ENCODE results near the gene SOCS6.
"Not testable (repeated sequence)": the region's sequence is repeated elsewhere in the genome, so short reads cannot be mapped to it uniquely, and the experiment has no call there.

The SOCS6 gene, protein sequence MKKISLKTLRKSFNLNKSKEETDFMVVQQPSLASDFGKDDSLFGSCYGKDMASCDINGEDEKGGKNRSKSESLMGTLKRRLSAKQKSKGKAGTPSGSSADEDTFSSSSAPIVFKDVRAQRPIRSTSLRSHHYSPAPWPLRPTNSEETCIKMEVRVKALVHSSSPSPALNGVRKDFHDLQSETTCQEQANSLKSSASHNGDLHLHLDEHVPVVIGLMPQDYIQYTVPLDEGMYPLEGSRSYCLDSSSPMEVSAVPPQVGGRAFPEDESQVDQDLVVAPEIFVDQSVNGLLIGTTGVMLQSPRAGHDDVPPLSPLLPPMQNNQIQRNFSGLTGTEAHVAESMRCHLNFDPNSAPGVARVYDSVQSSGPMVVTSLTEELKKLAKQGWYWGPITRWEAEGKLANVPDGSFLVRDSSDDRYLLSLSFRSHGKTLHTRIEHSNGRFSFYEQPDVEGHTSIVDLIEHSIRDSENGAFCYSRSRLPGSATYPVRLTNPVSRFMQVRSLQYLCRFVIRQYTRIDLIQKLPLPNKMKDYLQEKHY

DNA sequence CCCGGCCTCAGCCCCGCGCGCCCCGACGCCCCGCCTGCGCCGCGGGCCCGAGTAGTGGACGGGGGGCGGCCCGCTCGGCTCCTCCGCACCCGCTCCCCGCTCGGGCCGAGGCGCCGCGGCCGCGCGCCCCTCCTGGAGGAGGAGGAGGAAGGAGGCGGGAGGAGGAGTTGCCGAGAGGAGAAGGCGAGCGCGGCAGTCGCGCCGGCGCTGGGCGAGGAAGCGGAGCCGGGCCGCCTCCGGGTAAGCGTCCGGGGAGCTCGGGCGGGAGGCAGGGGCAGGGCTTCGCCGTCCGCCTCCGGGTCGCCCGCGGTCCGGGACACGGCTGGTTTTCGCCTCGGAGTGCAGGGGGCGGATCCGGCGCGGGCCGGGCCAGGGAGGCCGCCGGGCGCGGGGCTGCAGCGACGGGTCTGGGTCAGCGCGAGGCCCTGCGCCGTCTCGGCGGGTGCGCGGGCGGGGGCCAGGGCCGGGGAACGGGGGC is at the start of gene SOCS6:
TSS of gene SOCS6 (plus strand) at position 195 of the 478 bp plus-strand sequence. CDS start 35,624 bp downstream, outside the sequence.
- peaks cover 16% of the 10 kb centered on the region for H3K4me1 ChIP-seq (ENCODE audit: insufficient read depth, low read length)
- H2AFZ ChIP-seq (ENCODE audit: low read depth, low read length) = peak within 1 kb of the TSS; percentile 97
- no peaks in the 10 kb centered on the region for H3K36me3 ChIP-seq (ENCODE audit: insufficient read depth, low read length)
- H3K27me3 ChIP-seq (ENCODE audit: insufficient read depth, low read length) = no peaks in the 10 kb centered on the region
- H3K9me3 ChIP-seq (ENCODE audit: low read length) = no peaks in the 10 kb centered on the region
- H3K4me3 ChIP-seq (ENCODE audit: low read length) = peak within 1 kb of the TSS; percentile 94

DNA sequence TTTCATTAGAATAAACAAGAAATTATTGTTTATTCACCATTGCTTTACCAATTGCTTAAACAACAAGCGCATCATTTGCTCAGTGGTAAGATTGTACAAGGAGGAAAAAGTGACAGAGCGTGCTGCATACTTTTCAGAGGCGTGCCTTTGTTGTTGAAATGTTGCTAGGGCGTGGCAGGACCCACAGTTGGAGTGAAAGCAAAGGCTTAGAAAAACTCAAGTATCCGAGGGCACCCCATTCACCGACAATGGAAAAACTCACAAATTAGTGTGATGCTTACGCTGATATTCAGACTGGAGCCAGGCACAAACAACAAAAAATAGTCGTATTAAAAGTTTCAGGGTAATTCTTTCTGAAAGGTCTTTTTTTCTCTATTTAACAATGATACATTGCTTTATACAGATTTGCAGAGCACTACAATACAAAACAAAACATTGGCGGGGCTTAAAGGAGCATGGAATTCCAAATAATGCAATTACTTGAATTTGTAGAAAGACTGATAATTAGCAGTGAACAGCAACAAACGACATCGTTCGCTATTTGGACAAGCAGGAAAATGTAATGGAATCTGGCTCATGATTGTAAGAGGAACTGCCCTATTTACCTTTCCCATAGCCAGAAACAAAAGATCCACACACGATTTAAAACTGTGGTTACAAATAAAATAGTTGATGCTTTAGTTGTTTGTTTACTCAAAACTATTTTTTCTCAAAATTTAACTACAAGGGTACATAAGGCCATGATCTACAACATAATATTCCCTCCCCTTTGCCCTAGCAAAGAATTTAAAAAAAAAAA is 45.5 kb upstream of the SOCS6 start:
- H3K36me3 ChIP-seq (ENCODE audit: insufficient read depth, low read length) = no peaks in the 10 kb centered on the region
- peaks cover 4% of the 10 kb centered on the region for H3K4me1 ChIP-seq (ENCODE audit: insufficient read depth, low read length)
- H3K27me3 ChIP-seq (ENCODE audit: insufficient read depth, low read length) = no peaks in the 10 kb centered on the region
- no peak overlapping the region for H3K4me3 ChIP-seq (ENCODE audit: low read length)
- H2AFZ ChIP-seq (ENCODE audit: low read depth, low read length) = no peak overlapping the region
- H3K9me3 ChIP-seq (ENCODE audit: low read length) = no peaks in the 10 kb centered on the region

DNA sequence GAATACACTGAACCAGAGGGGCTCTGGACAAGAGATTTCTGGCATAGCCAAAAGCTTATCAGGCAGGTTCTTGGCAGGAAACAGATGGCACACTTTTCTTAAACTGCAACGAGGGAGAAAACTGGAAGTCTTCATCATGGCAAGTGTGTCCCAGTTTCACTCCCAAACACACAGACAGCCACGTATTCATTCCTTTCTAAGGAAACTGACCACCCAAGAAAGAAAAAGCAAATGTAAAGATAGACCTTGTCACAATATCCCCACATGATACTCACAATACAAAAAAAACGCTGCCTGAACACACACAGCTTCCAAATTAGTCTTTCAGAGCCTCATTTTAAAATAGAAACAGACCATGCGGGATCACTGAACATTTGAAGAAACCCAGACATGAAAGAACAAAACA is 42.8 kb upstream of the SOCS6 start:
- Histone ChIP-seq H3K4me3 (ENCODE audit: low read length) (no peak overlapping the region), H2AFZ (ENCODE audit: low read depth, low read length) (peak overlapping the region; percentile 58), H3K36me3 (ENCODE audit: insufficient read depth, low read length) (no peaks in the 10 kb centered on the region), H3K4me1 (ENCODE audit: insufficient read depth, low read length) (peaks cover 4% of the 10 kb centered on the region), H3K9me3 (ENCODE audit: low read length) (no peaks in the 10 kb centered on the region), H3K27me3 (ENCODE audit: insufficient read depth, low read length) (no peaks in the 10 kb centered on the region)

DNA sequence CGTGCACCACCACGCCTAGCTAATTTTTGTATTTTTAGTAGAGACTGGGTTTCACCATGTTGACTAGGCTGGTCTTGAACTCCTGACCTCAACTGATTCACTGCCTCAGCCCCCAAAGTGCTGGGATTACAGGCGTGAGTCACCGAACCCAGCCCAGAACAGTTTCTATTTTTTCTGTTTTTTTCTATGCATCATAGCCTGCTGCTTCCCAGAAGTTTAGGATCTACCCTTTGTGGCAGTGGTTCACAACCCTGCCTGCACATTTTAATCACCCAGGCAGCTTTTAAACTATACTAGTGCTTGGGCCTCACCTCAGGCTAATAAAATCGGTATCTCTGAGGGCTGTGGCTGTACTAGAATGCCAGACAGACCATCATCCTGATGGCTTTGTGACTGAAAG is 39.7 kb upstream of the SOCS6 start:
- Histone ChIP-seq H3K9me3 (ENCODE audit: low read length) (no peaks in the 10 kb centered on the region), H3K4me3 (ENCODE audit: low read length) (no peak overlapping the region), H3K4me1 (ENCODE audit: insufficient read depth, low read length) (peaks cover 4% of the 10 kb centered on the region), H3K27me3 (ENCODE audit: insufficient read depth, low read length) (no peaks in the 10 kb centered on the region), H3K36me3 (ENCODE audit: insufficient read depth, low read length) (no peaks in the 10 kb centered on the region), H2AFZ (ENCODE audit: low read depth, low read length) (no peak overlapping the region)

DNA sequence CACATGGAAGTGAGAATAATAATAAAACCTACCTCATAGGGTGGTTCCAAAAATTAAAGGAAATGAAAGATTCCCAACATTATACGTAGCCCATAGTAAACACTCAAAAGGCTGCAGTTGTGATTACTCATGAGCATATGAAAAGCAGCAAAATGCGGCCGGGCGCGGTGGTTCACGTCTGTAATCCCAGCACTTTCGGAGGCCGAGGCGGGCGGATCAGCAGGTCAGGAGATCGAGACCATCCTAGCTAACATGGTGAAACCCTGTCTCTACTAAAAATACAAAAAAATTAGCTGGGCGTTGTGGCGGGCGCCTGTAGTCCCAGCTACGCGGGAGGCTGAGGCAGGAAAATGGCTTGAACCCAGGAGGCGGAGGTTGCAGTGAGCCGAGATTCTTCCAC is 39.0 kb upstream of the SOCS6 start:
- H3K4me3 ChIP-seq (ENCODE audit: low read length); H3K4me1 ChIP-seq (ENCODE audit: insufficient read depth, low read length); H3K27me3 ChIP-seq (ENCODE audit: insufficient read depth, low read length); H3K36me3 ChIP-seq (ENCODE audit: insufficient read depth, low read length); H3K9me3 ChIP-seq (ENCODE audit: low read length); H2AFZ ChIP-seq (ENCODE audit: low read depth, low read length): not testable (repeated sequence)

DNA sequence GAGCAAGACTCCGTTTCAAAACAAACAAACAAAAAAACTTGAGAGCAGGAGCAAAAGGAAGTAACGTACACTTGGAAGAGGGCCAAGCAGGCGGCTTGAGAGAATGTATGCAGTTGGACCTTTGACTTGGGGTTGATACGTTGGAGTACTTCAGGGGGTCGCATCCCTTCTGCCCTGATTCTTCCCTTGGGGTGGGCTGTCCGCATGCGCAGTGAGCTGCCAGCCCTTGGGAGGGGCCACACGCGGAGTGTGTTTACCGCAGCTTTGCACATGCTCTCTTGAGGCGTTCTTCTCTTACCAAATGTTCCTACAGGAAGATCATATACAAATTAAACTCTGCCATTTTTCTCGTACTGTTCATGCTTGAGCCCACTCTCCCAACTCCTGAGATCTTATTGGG is 38.1 kb upstream of the SOCS6 start:
- no peaks in the 10 kb centered on the region for H3K9me3 ChIP-seq (ENCODE audit: low read length)
- no peaks in the 10 kb centered on the region for H3K36me3 ChIP-seq (ENCODE audit: insufficient read depth, low read length)
- no peak overlapping the region for H2AFZ ChIP-seq (ENCODE audit: low read depth, low read length)
- no peaks in the 10 kb centered on the region for H3K27me3 ChIP-seq (ENCODE audit: insufficient read depth, low read length)
- H3K4me3 ChIP-seq (ENCODE audit: low read length) = no peak overlapping the region
- peaks cover 4% of the 10 kb centered on the region for H3K4me1 ChIP-seq (ENCODE audit: insufficient read depth, low read length)

DNA sequence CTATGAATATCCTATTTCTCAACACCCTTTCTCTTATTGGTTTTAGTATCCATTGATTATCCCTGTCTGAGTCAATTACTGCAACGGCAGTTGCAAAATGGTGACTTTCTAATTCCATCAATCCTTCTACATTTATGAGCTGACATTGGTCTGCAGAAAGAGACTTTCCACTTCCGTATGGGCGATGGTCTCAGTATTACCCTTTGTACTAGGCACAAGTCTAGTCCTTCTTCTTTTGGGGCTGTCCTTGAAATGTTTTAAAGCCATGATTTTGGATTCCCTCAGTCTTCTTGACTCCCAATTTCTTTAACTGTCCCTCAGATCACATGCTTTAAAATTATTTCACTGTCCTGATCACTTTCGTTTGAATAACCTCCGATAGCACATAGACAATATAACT is 32.7 kb upstream of the SOCS6 start:
- Histone ChIP-seq H3K4me3 (ENCODE audit: low read length) (no peak overlapping the region), H3K9me3 (ENCODE audit: low read length) (no peaks in the 10 kb centered on the region), H2AFZ (ENCODE audit: low read depth, low read length) (no peak overlapping the region), H3K4me1 (ENCODE audit: insufficient read depth, low read length) (no peaks in the 10 kb centered on the region), H3K36me3 (ENCODE audit: insufficient read depth, low read length) (no peaks in the 10 kb centered on the region), H3K27me3 (ENCODE audit: insufficient read depth, low read length) (no peaks in the 10 kb centered on the region)

DNA sequence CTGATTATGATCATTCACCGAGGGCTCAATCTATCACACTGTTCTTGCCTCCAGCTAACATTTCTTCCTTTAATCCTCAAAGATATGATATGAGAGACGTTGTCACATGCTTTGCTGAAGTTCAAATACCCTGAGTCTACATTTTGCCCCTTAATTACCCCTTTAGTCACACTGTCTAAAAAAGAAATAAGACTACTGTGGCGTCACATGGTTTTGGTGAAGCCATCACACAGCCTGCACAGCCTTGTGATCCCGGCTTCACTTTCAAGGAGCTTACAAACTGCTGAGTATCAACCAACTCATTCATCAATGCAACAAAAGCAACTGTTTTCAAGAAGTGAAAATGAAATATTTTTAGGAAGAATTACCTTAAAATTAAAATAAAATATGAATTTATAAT is 31.9 kb upstream of the SOCS6 start:
- no peaks in the 10 kb centered on the region for H3K9me3 ChIP-seq (ENCODE audit: low read length)
- no peaks in the 10 kb centered on the region for H3K27me3 ChIP-seq (ENCODE audit: insufficient read depth, low read length)
- no peak overlapping the region for H3K4me3 ChIP-seq (ENCODE audit: low read length)
- no peaks in the 10 kb centered on the region for H3K4me1 ChIP-seq (ENCODE audit: insufficient read depth, low read length)
- no peaks in the 10 kb centered on the region for H3K36me3 ChIP-seq (ENCODE audit: insufficient read depth, low read length)
- no peak overlapping the region for H2AFZ ChIP-seq (ENCODE audit: low read depth, low read length)

DNA sequence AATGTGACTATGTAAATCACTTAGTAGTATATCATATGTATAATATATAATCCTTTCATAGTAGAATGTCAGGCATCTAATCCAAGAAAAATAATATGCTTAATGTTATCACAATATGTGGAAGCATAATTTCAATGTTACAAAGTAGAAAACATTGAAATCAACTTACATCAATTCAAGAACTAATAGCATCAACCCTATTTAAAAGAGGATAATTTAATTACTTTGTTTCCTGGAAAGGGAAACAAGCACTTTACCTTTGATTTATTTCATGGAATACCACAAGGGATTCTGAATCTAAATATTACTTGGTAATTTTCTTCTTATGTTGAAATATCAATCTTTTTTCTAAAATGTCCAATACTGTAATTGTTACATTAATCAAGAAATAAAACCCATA is 30.6 kb upstream of the SOCS6 start:
- Histone ChIP-seq H2AFZ (ENCODE audit: low read depth, low read length) (no peak overlapping the region), H3K36me3 (ENCODE audit: insufficient read depth, low read length) (no peaks in the 10 kb centered on the region), H3K9me3 (ENCODE audit: low read length) (peaks cover under 1% of the 10 kb centered on the region), H3K4me3 (ENCODE audit: low read length) (no peak overlapping the region), H3K27me3 (ENCODE audit: insufficient read depth, low read length) (no peaks in the 10 kb centered on the region), H3K4me1 (ENCODE audit: insufficient read depth, low read length) (no peaks in the 10 kb centered on the region)

DNA sequence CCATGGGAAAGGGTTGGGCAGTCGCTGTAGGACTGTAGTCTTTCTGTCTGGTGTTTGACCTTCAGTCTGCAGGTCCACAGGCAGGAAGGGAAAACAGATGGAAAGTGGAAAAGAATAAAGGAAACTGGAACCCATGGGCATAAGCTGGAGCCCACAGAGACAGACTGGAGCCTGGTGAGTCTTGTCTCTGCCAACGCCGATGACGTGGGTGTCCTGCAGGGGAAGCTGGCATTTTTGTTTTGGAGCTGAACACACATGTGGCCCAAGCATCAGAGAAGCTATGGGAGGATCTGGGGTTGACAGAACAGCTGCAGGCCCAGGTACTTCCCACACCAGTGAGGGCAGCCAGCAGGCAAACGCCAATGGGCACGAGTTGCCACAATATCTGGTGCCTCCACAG is 28.2 kb upstream of the SOCS6 start:
- Histone ChIP-seq H3K9me3 (ENCODE audit: low read length) (peaks cover 3% of the 10 kb centered on the region), H3K4me3 (ENCODE audit: low read length) (no peak overlapping the region), H3K36me3 (ENCODE audit: insufficient read depth, low read length) (no peaks in the 10 kb centered on the region), H3K27me3 (ENCODE audit: insufficient read depth, low read length) (no peaks in the 10 kb centered on the region), H2AFZ (ENCODE audit: low read depth, low read length) (no peak overlapping the region), H3K4me1 (ENCODE audit: insufficient read depth, low read length) (no peaks in the 10 kb centered on the region)

DNA sequence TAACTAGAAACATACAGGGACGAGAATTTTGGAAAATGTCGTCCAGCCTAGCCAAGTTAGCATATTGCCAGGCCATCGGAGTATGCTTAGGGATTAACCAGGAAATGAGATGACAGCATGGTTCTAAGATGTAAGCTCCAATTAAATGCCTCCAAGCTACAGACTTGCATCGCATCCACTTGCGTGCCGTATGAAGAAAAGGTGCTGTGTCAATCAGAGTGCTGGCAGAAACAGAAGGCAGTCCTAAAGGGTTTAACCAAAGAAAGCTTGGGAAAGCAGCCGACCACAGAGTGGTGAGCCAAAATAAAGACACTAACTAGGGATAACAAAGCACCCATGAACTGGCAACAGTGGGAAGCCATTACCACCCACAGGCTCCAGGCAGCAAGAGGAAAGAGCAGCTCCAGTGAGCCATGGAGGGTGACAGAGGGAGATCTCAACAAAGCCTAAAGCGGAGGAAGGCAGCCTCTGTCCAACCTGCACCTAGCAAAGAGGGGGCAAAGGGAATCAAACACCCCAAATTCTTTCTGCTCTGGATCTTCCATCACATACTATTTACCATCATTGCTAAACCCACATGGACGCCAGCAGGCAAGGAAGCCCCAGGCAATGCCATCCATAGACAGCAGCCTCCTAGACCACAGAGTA is 27.6 kb upstream of the SOCS6 start:
- no peaks in the 10 kb centered on the region for H3K36me3 ChIP-seq (ENCODE audit: insufficient read depth, low read length)
- H2AFZ ChIP-seq (ENCODE audit: low read depth, low read length) = no peak overlapping the region
- H3K4me1 ChIP-seq (ENCODE audit: insufficient read depth, low read length) = no peaks in the 10 kb centered on the region
- no peak overlapping the region for H3K4me3 ChIP-seq (ENCODE audit: low read length)
- no peaks in the 10 kb centered on the region for H3K27me3 ChIP-seq (ENCODE audit: insufficient read depth, low read length)
- H3K9me3 ChIP-seq (ENCODE audit: low read length) = peaks cover 3% of the 10 kb centered on the region

DNA sequence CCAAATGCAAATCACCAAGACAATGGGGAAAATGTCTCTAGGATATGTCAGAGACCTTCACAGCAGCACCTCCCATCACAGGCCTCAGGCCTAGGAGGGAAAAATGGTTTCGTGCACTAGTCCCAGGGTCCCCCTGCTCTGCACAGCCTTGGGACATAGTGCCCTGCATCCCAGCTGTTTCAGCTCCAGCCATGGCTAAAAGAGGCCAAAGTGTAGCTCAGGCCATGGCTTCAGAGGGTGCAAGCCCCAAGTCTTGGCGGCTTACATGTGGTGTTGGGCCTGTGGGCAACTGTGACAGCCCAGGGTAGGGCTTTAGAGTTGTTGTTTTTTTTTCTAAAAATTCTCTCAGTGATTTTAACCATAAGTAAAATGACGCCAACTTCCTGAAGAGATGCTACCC is 25.5 kb upstream of the SOCS6 start:
- Histone ChIP-seq H3K4me1 (ENCODE audit: insufficient read depth, low read length) (no peaks in the 10 kb centered on the region), H3K4me3 (ENCODE audit: low read length) (no peak overlapping the region), H3K36me3 (ENCODE audit: insufficient read depth, low read length) (no peaks in the 10 kb centered on the region), H3K9me3 (ENCODE audit: low read length) (peaks cover 3% of the 10 kb centered on the region), H3K27me3 (ENCODE audit: insufficient read depth, low read length) (no peaks in the 10 kb centered on the region), H2AFZ (ENCODE audit: low read depth, low read length) (no peak overlapping the region)

DNA sequence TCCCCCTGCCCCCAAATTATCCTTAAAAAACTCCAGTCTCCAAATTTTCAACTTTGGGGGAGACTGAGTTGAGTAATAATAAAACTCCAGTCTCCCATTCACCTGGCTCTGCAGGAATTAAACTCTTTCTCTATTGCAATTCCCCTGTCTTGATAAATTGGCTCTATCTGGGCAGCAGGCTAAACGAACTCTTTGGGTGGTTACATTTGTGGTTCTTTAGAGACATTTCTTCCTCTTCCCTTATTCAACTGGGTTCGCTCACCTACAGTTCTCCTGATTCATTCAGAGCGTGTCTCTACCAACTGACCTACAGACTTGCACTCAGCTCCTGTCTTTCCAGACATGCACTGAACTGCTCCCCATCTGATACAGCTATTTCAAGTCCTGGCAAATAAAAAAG is 17.1 kb upstream of the SOCS6 start:
- Histone ChIP-seq H2AFZ (ENCODE audit: low read depth, low read length) (no peak overlapping the region), H3K4me3 (ENCODE audit: low read length) (no peak overlapping the region), H3K4me1 (ENCODE audit: insufficient read depth, low read length) (no peaks in the 10 kb centered on the region), H3K36me3 (ENCODE audit: insufficient read depth, low read length) (no peaks in the 10 kb centered on the region), H3K27me3 (ENCODE audit: insufficient read depth, low read length) (no peaks in the 10 kb centered on the region), H3K9me3 (ENCODE audit: low read length) (no peaks in the 10 kb centered on the region)
